GM23248 (cell line): ENCODE measurements around the gene FAM200C.

Experiments used
- EZH2 ChIP-seq: fragments of 200-600 bp; sonication (generic); IDR thresholded peaks from 2 replicates; pipeline ENCODE4 v1.6.1; 2018; ENCODE audit warnings: antibody characterized with exemption, mild to moderate bottlenecking; ENCODE audit not compliant: insufficient read depth, poor library complexity, severe bottlenecking
- EZH2phosphoT487 ChIP-seq: fragments of 200-600 bp; sonication (generic); IDR thresholded peaks from 2 replicates; pipeline ENCODE4 v1.6.1; 2018; ENCODE audit warnings: antibody characterized with exemption, moderate library complexity, mild to moderate bottlenecking, low read depth; ENCODE audit not compliant: insufficient read depth

DNA sequence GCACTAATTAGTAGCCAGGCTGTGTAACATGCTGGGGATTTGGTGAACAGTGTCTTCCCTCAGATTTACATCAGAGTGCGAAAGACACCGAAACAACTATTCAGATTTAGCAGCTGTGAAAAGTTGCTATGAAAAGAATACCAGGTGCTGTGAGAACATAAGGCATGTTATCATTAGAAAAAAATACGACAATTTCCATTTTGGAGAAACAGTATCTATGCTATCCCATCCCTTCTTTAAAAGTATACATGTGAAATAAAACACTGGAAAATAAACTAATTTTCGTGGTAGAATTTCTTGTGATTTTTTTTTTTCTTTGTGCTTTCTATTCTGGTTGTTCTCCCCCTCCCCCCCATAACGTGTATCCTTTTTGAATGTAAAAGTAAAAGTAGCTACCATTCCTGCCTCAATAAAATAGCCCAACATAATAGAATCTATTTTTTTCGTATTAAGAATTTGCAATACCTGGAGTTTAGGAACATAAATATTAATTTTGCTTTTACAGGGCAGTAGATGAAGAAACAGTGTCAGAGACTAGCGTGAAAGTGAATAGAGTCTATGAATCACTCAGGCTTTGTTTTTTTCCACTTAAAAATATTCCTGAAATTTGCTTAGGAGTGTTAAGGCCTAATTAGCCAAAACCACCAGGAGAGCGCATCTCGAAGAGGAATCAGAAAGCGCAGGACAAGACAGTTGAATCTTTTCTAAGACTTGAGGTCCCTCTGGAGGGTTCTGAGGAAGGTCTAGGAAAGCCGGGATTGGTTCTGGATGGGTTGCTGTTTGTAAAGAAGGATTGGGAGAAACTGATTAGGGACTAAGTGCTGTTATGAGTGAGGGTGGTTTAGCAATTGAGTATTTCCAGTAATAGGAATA lies 19.8 kb upstream of the FAM200C start:
- TF ChIP-seq EZH2 (no peak), EZH2phosphoT487 (no peak)
